NCI-H1092 treated with DMSO at 0.1 percent for 48 hours (cell line): ENCODE measurements around the gene SCN4A.
"Not testable (repeated sequence)": the region's sequence is repeated elsewhere in the genome, so short reads cannot be mapped to it uniquely, and the experiment has no call there.

Source experiments
- DNase-seq: peaks from one replicate; lab custom pipeline; 2025; lab: John Stamatoyannopoulos, UW

The SCN4A gene

GRCh38 chr17:63984651-63985386 lies 12.1 kb upstream of the SCN4A start:
- DNase-seq = no peak

- DNase-seq = no peak
Measured at GRCh38 chr17:63984236-63984635, 11.5 kb upstream of the SCN4A start.

- no peak for DNase-seq
Measured at GRCh38 chr17:63983320-63983719, 10.6 kb upstream of the SCN4A start.

GRCh38 chr17:63982641-63983040 lies 9.9 kb upstream of the SCN4A start:
- DNase-seq = not testable (repeated sequence)

- DNase-seq = no peak
Measured at GRCh38 chr17:63978272-63979200, 5.8 kb upstream of the SCN4A start.

- no peak for DNase-seq
Measured at GRCh38 chr17:63976702-63977101, 4.0 kb upstream of the SCN4A start.

DNA sequence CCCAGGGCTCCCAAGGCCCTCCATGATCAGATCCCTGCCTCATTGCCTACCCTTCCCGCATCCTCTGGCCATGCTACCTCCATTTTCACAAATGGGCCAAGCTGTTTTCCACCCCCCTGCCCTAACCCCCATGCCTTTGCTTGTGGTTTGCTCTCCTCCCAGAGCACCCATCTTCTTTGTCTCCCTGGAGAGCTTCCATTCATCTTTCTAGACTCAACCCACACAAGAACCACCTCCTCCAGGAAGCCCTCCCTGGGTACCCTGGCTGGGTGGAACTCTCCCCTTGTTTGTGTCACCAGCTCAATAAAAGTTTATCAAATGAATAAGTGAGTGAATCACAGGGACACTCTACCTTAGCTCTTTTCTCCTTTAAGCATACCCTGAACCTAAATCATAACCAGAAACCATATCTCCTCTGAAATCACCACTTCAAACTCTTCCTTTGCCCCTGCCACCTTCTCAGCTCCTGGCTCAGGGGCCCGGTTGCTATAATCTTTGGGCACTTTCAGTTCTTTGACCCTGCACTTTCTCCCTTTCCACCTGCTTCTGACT lies 2.9 kb upstream of the SCN4A start:
- DNase-seq = no peak

DNA sequence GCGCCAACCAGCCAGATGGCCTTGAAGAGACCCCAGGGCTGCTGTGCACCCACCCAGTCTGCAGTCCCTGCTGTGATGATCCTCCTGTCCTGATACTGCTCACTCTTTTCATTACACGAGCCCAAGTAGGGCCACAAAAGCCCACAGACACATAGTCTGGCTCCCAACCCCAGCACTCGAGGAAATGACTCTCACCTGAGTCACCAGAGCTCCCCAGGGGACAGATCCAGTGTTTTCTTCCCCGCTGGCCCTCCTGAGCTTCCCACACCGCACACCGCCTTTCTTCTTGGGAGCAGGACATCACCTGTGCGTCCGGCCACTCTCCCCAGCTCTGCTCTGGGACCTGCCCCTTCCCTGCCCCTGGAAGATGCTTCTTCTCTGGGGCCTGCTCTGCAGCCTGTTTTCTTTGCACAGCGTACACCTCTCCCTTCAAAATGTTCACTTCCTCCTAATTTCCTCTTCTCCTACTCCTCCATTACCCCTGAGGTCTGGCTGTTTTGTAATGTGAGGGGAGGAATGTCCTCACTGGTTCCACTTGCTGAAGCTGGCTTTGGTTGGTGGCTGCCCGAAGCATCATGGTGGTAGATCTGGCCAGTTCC lies 2.0 kb upstream of the SCN4A start:
- DNase-seq = no peak

- DNase-seq = peak; percentile 4
Measured at GRCh38 chr17:63973930-63974593, 1.3 kb upstream of the SCN4A start.

DNA sequence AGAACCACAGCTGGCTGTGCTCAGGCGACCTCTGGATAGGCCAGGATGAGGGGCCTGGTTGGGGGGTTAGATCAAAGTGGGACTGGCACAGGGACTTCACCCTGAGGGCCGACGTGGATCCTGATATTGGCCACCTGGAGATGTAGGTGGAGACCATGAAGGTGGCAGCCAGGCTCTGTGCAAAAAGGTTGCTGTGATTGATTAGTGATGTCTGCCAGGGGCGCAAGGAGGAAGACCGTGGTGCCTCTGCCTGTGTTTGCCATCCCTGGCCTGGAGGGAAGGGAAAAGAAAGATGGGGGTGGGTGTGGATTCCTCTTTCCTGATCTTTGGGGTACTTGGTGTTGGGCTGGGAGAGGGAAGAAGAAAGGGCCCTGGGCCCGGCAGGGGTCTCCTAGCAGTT lies 529 bp upstream of the SCN4A start:
- no peak for DNase-seq

- no peak for DNase-seq
Measured at GRCh38 chr17:63969278-63969677, 3.4 kb downstream of the SCN4A start.

DNA sequence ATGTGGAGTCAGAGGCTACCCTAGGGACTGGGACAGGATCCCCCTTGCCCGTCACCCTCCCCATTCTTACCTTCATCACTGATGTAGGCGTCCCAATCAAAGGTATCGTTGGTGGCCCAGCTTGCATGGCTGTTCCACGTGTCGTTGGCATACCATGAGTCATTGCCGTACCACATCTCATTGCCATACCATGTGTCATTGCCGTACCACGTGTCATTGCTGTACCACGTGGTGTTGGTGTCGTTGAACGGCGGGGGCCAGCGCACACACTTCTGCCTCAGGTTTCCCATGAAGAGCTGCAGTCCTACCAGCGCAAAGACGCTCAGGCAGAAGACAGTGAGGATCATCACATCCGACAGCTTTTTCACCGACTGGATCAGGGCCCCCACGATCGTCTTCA lies 4.8 kb downstream of the SCN4A start:
- no peak for DNase-seq

- DNase-seq = no peak
Measured at GRCh38 chr17:63966646-63967264, 6.0 kb downstream of the SCN4A start.

DNA sequence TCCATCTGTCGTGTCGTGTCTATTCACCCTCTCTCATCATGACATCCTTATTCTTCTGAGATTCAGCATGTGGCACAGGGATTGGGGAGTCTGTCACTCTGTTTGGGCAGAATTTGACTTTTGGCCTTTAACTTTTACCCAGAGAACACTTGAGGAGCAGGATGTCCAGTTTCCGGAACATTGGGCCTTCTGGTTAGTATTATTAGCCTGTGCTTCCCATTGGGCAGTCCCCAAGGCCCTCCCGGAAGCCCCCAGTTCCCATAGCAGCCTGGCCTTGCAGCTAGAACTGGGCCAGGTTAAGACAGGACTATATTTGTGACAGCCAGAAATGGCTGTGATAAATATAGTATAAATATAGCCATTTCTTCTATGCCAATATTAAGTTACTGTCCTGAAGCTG lies 9.6 kb downstream of the SCN4A start:
- no peak for DNase-seq

GRCh38 chr17:63962298-63962744 lies 10.4 kb downstream of the SCN4A start:
- DNase-seq = no peak

GRCh38 chr17:63961355-63962212 lies 11.1 kb downstream of the SCN4A start:
- no peak for DNase-seq

DNA sequence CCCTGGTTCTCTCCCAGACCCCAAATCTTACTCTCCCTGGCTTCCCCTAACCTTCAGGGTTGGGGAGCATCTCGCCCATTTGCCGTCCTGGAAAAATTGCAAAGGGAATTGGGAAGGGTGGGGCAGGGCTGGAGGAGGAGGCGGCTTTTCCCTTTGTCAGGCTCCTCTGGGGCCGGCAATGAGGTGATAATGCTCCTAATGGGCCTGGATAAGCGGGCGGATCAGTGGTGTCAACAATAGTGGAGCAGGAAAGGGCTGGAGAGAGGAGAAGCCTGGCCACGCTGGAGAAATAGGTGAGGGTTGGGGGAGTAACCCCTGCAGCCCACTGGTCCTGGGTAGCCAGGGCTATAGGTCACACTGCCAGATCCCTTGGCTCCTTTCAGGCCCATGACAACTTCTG lies 12.3 kb downstream of the SCN4A start:
- DNase-seq = no peak

DNA sequence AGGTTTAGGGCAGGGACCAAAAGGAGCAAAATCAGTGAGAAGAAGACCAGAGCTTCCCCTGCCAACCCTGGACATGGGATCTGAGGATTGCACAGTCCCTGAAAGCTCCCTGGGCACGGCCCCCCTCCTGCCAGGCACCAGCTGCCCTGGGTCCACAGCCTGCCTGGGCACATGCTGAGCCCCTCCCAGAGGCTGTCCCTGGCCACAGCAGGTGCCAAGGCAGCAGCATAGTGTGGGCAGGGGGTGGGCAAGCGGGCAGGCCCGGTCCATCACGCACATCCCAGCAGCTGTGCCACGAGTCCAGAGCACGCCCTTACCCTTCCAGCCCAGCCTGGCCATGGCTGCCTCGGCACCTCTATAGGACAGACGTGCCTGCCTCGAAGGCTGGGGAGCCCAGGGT lies 12.7 kb downstream of the SCN4A start:
- no peak for DNase-seq

GRCh38 chr17:63956296-63956920 lies 16.3 kb downstream of the SCN4A start:
- DNase-seq = no peak

- DNase-seq = no peak
Measured at GRCh38 chr17:63955791-63956190, 16.9 kb downstream of the SCN4A start.
